Measurements from ENCODE around the gene FRMD6. TPM values are rescaled to one million over a fixed set of nuclear protein-coding genes. Genes with fewer than 3 reads are reported as not detected.

The FRMD6 gene
- total RNA-seq, 1 donor from 2014 or later: 104 TPM

DNA sequence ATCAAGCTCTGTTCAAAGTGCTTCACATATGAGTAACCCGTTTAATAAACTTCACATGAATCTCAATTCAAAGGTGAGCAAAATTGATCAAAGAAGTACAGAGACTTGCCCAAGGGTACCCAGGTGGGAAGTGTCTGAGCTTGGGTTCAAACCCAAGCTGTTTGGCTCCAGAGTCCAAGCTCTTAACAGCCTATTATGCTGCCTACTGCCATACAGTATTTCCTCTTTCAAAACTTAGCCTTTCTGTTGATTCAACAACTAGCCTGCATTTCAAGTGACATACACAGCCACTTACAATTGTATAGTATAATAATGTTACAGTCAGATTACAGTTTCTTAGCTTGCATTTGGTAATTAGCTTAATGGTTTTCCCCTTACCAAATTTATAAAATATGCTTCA is 29.7 kb downstream of the FRMD6 start:
- DNase-seq (ENCODE audit: low spot score in 2 of 2): no peak
- no peaks in the 10 kb centered on the region for H3K27me3 ChIP-seq
- intact Hi-C loops (cut with DNase I): no loop called here
- H3K4me1 ChIP-seq: peaks cover 0 to 18% of the 10 kb centered on the region in 2 donors
- no peaks in the 10 kb centered on the region for H3K9me3 ChIP-seq
- no peaks in the 10 kb centered on the region for H3K36me3 ChIP-seq
- H3K4me3 ChIP-seq: no peak overlapping the region
- TF ChIP-seq, protein P1, sequence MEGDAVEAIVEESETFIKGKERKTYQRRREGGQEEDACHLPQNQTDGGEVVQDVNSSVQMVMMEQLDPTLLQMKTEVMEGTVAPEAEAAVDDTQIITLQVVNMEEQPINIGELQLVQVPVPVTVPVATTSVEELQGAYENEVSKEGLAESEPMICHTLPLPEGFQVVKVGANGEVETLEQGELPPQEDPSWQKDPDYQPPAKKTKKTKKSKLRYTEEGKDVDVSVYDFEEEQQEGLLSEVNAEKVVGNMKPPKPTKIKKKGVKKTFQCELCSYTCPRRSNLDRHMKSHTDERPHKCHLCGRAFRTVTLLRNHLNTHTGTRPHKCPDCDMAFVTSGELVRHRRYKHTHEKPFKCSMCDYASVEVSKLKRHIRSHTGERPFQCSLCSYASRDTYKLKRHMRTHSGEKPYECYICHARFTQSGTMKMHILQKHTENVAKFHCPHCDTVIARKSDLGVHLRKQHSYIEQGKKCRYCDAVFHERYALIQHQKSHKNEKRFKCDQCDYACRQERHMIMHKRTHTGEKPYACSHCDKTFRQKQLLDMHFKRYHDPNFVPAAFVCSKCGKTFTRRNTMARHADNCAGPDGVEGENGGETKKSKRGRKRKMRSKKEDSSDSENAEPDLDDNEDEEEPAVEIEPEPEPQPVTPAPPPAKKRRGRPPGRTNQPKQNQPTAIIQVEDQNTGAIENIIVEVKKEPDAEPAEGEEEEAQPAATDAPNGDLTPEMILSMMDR (IDR thresholded peaks at IDR 0.05): no peak
- no peak overlapping the region for H3K27ac ChIP-seq

DNA sequence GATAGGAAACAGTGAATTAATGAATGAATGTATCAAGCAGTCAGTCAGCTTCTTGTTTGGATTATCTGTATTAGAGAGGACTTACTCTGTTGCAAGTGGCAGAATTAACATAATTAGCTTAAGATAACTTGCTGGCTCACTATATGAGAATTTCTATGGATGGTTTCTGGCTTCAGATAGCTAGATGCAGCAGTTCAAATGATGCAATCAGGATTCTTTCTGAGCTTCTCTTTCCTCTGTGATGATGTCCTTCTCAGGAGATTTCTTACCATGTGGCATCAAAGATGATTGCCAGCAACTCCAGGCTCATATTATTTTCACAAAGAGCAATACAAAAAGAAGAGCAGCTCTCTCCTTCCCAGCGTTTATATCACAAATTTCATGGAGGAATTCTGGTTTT is 30.7 kb downstream of the FRMD6 start:
- TF ChIP-seq, protein P1 (IDR thresholded peaks at IDR 0.05): no peak
- no peak for DNase-seq (ENCODE audit: low spot score in 2 of 2)
- Histone ChIP-seq H3K4me3 (no peak overlapping the region), H3K9me3 (no peaks in the 10 kb centered on the region), H3K27ac (no peak overlapping the region), H3K4me1 (peaks cover 0 to 15% of the 10 kb centered on the region in 2 donors), H3K27me3 (no peaks in the 10 kb centered on the region), H3K36me3 (no peaks in the 10 kb centered on the region)
- intact Hi-C loops (cut with DNase I): no loop called here

DNA sequence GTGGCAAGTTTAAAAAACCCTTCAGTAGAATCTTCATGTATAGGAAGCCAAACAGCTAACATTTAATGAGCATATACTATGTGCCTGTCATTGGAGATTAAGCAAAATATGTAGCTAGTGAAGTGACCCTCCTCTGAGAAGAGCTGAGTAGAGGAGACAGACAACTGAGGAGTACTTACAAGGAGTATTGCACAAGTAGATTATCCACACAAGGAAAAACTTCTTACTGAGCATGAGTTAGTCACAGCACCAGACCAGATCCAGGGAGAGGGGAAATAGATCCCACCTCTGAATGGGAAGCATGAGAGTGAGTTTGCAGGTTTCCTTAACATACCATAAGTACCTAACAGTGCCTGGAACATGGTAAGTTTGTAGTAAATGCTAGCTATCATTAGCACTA is 33.0 kb downstream of the FRMD6 start:
- intact Hi-C loops (cut with DNase I): no loop called here
- H3K36me3 ChIP-seq: no peaks in the 10 kb centered on the region
- H3K27me3 ChIP-seq: no peaks in the 10 kb centered on the region
- H3K4me1 ChIP-seq: peaks cover 0 to 5% of the 10 kb centered on the region in 2 donors
- TF ChIP-seq, protein P1 (IDR thresholded peaks at IDR 0.05): no peak
- no peak overlapping the region for H3K4me3 ChIP-seq
- no peak for DNase-seq (ENCODE audit: low spot score in 2 of 2)
- H3K9me3 ChIP-seq: no peaks in the 10 kb centered on the region
- H3K27ac ChIP-seq: no peak overlapping the region

DNA sequence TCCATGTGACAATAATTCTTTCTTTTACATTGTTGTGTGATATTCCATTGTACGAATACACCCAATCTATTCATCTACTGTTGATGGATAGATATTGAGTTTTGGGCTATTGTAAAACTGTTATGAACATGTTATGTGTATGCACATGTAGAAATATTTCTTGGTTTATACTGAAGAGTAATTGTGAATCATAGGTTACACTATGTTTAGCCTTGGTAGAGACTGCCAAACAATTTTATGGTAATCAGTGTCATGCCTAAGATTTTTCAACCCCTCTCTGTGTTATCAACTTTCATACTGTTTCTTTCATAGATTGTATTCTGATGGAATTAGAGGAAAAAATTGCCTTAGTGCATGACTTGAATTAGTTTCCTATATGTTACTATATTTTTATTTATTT is 39.5 kb downstream of the FRMD6 start:
- TF ChIP-seq, protein P1 (IDR thresholded peaks at IDR 0.05): no peak
- intact Hi-C loops (cut with DNase I): no loop called here
- peaks cover 0 to 2% of the 10 kb centered on the region in 2 donors for H3K4me1 ChIP-seq

DNA sequence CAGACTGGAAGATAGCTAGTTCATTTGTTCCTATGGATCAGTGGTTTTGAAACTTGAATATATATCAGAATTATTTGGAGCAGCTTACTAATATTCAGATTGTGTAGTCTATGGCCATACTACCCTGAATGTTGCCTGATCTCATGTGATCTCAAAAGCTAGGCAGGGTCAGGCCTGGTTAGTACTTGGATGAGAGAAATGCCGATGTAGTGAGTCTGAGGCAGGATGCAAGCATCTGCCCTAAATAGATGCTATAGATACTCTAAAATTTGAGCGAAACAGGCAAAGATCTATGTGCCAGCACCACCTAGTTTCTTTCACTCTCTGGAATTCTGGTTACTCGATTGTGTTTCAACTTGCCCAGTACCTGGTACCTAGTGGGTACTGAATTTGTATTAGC is 40.9 kb downstream of the FRMD6 start:
- no peak for DNase-seq (ENCODE audit: low spot score in 2 of 2)
- Histone ChIP-seq H3K27ac (no peak overlapping the region), H3K36me3 (peaks cover 0 to 4% of the 10 kb centered on the region in 2 donors), H3K4me3 (no peak overlapping the region), H3K27me3 (no peaks in the 10 kb centered on the region), H3K4me1 (peaks cover 0 to 2% of the 10 kb centered on the region in 2 donors), H3K9me3 (no peaks in the 10 kb centered on the region)
- intact Hi-C loops (cut with DNase I): no loop called here
- TF ChIP-seq, protein P1 (IDR thresholded peaks at IDR 0.05): no peak

More for the DNA sequence above, 39.5 kb downstream of the FRMD6 start:
- no peak for DNase-seq (ENCODE audit: low spot score in 2 of 2)
- Histone ChIP-seq H3K4me3 (no peak overlapping the region), H3K27ac (no peak overlapping the region), H3K9me3 (no peaks in the 10 kb centered on the region), H3K36me3 (peaks cover 0 to 4% of the 10 kb centered on the region in 2 donors), H3K27me3 (no peaks in the 10 kb centered on the region)

DNA sequence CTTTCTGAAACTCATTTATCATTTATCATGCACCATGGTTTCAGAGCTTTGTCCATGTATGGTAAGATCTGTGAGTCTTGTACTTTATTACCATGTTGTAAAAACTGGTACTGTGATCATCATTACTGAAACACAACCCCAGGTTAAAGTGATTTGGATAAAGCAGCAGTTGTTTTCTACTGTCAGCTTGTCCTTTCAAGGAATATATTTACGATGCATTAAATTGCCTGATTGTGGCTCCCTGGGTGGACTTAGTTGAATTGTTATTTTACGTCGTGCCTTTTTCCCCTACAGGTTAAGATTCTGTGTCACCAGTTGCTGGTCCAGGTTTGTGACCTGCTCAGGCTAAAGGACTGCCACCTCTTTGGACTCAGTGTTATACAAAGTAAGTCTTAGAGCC is 46.1 kb downstream of the FRMD6 start:
- Histone ChIP-seq H3K9me3 (no peaks in the 10 kb centered on the region), H3K27ac (peak overlapping the region in 1 of 2 donors; percentile 42), H3K27me3 (no peaks in the 10 kb centered on the region), H3K4me1 (peaks cover 0 to 2% of the 10 kb centered on the region in 2 donors), H3K36me3 (no peaks in the 10 kb centered on the region), H3K4me3 (no peak overlapping the region)
- TF ChIP-seq, protein P1 (IDR thresholded peaks at IDR 0.05): no peak
- DNase-seq (ENCODE audit: low spot score in 2 of 2): no peak
- intact Hi-C loops (cut with DNase I): no loop called here
